Activated naive CD8-positive, alpha-beta T cell treated with anti-CD3 and anti-CD28 coated beads, Interleukin-2, amount 50 U/mL, for 24 hours (primary cell): Measurements from ENCODE around the gene DLG2.

Source experiments
- ATAC-seq: fragments of 150-1000 bp; cut with Tn5 transposase; one replicate; pipeline ENCODE4 v1.10.0; 2021
- DNase-seq: peaks from one replicate; pipeline ENCODE4 v3.0.0; 2021
- H3K27ac Mint-ChIP-seq: one replicate; pipeline ENCODE4 v1.8.0; 2021; ENCODE audit warnings: mild to moderate bottlenecking, mixed read lengths
- H3K27me3 Mint-ChIP-seq: one replicate; pipeline ENCODE4 v1.8.0; 2021; ENCODE audit warnings: mixed read lengths
- H3K36me3 Mint-ChIP-seq: one replicate; pipeline ENCODE4 v1.8.0; 2021; ENCODE audit warnings: low read depth, mixed read lengths
- H3K4me1 Mint-ChIP-seq: one replicate; pipeline ENCODE4 v1.8.0; 2021; ENCODE audit warnings: mixed read lengths
- H3K4me3 Mint-ChIP-seq: one replicate; pipeline ENCODE4 v1.8.0; 2021; ENCODE audit warnings: mild to moderate bottlenecking, moderate library complexity, mixed read lengths
- H3K9me3 Mint-ChIP-seq: one replicate; pipeline ENCODE4 v1.8.0; 2021; ENCODE audit warnings: mixed read lengths

DLG2 gene

GRCh38 chr11:83522911-83523310 lies 2104.2 kb downstream of the DLG2 start:
- Mint-ChIP-seq H3K36me3 (no peaks in the 10 kb centered on the region), H3K4me3 (no peak overlapping the region), H3K27me3 (no peaks in the 10 kb centered on the region), H3K9me3 (peaks cover 7% of the 10 kb centered on the region), H3K4me1 (no peaks in the 10 kb centered on the region), H3K27ac (no peak overlapping the region)
- DNase-seq (no peak), ATAC-seq (no peak)

DNA sequence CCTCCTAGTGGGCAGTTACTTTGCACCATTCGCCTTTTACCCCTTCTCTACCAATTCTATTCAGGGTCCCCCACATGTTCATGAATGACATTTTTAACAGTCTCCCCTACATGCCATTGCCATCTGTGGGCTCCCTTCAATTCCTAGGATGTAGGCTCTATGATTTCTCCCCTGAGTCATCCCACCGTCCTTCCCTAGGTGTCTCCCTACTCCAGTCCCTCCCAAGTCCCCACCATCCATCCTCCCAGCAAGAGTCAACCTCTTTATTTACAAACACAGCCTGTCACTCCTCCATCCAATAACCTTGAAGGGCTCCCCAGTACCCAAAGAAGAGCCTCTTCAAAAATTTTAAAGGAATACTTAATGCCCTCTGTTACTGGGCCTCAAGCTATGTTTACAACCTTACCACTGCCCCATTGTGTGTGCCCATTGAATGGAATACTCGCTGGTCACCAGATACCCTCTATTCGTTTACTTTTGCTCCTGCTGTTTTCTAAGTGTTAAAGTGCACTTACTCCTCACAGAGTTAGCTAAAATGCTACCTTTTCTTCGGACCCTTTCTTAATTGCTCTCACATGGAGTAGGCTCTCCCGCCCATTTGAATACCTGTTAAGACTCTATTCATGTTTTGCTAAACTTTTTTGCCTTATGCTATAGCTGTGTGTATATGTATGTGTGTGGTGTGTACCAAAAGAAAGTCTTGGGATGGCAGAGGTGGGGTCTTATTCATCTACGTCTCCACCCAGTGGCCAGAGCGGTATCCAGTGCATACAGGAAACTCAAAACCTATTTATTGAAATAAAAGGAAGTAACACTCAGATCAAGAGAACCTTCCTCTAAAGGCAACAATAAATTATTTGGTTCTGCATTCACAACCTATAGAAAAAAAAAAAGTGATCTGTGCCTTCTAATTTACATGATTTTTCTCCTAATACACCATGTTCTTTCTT lies 2105.2 kb downstream of the DLG2 start:
- ATAC-seq (no peak), DNase-seq (no peak)
- Mint-ChIP-seq H3K27ac (no peak overlapping the region), H3K9me3 (peaks cover 12% of the 10 kb centered on the region), H3K27me3 (no peaks in the 10 kb centered on the region), H3K4me3 (no peak overlapping the region), H3K36me3 (no peaks in the 10 kb centered on the region), H3K4me1 (no peaks in the 10 kb centered on the region)

GRCh38 chr11:83520849-83521248 lies 2106.3 kb downstream of the DLG2 start:
- ATAC-seq (no peak), DNase-seq (no peak)
- Mint-ChIP-seq H3K27me3 (no peaks in the 10 kb centered on the region), H3K4me1 (no peaks in the 10 kb centered on the region), H3K4me3 (no peak overlapping the region), H3K27ac (no peak overlapping the region), H3K36me3 (no peaks in the 10 kb centered on the region), H3K9me3 (peaks cover 18% of the 10 kb centered on the region)

DNA sequence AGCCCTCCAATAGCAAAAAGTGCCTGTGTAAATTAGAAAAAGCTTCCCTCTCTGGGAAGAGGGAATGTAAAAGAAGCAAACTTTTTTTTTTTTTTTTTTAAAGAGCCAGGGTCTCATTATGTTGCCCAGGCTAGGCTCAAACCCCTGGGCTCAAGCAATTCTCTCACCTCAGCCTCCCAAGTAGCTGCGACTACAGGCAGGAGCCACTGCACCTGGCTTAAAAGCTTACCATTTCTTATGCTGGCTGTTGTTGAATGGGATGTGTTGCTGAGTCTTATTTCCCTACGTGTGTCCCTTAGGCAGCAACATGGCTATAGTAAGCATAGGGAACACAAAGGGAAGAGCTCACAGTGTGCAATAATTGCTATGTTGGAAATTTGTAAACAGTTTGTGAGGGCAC lies 2115.5 kb downstream of the DLG2 start:
- Mint-ChIP-seq H3K27me3 (no peaks in the 10 kb centered on the region), H3K4me3 (no peak overlapping the region), H3K27ac (no peak overlapping the region), H3K36me3 (no peaks in the 10 kb centered on the region), H3K9me3 (peaks cover 6% of the 10 kb centered on the region), H3K4me1 (no peaks in the 10 kb centered on the region)
- DNase-seq (no peak), ATAC-seq (no peak)

- DNase-seq: no peak
- Mint-ChIP-seq H3K9me3 (peaks cover under 1% of the 10 kb centered on the region), H3K4me3 (no peak overlapping the region), H3K4me1 (no peaks in the 10 kb centered on the region), H3K27ac (no peak overlapping the region), H3K27me3 (no peaks in the 10 kb centered on the region), H3K36me3 (no peaks in the 10 kb centered on the region)
- ATAC-seq: no peak
Measured at GRCh38 chr11:83510530-83511460, 2116.3 kb downstream of the DLG2 start.

GRCh38 chr11:83508804-83509203 lies 2118.3 kb downstream of the DLG2 start:
- Mint-ChIP-seq H3K36me3 (no peaks in the 10 kb centered on the region), H3K4me3 (no peak overlapping the region), H3K4me1 (no peaks in the 10 kb centered on the region), H3K9me3 (no peaks in the 10 kb centered on the region), H3K27ac (no peak overlapping the region), H3K27me3 (no peaks in the 10 kb centered on the region)
- DNase-seq (no peak), ATAC-seq (no peak)

- Mint-ChIP-seq H3K27ac (no peak overlapping the region), H3K27me3 (peaks cover 2% of the 10 kb centered on the region), H3K9me3 (no peaks in the 10 kb centered on the region), H3K4me3 (no peak overlapping the region), H3K36me3 (no peaks in the 10 kb centered on the region), H3K4me1 (no peaks in the 10 kb centered on the region)
- no peak for ATAC-seq
- no peak for DNase-seq
Measured at GRCh38 chr11:83502041-83502440, 2125.1 kb downstream of the DLG2 start.

GRCh38 chr11:83493917-83494316 lies 2133.2 kb downstream of the DLG2 start:
- Mint-ChIP-seq H3K36me3 (no peaks in the 10 kb centered on the region), H3K27me3 (peaks cover 2% of the 10 kb centered on the region), H3K4me3 (no peak overlapping the region), H3K9me3 (no peaks in the 10 kb centered on the region), H3K27ac (no peak overlapping the region), H3K4me1 (no peaks in the 10 kb centered on the region)
- ATAC-seq: no peak
- no peak for DNase-seq

GRCh38 chr11:83493034-83493433 lies 2134.1 kb downstream of the DLG2 start:
- H3K27me3 Mint-ChIP-seq: peaks cover 2% of the 10 kb centered on the region
- DNase-seq (no peak), ATAC-seq (no peak)
- no peaks in the 10 kb centered on the region for H3K9me3 Mint-ChIP-seq
- no peak overlapping the region for H3K4me3 Mint-ChIP-seq
- H3K27ac Mint-ChIP-seq: no peak overlapping the region
- no peaks in the 10 kb centered on the region for H3K4me1 Mint-ChIP-seq
- H3K36me3 Mint-ChIP-seq: no peaks in the 10 kb centered on the region

DNA sequence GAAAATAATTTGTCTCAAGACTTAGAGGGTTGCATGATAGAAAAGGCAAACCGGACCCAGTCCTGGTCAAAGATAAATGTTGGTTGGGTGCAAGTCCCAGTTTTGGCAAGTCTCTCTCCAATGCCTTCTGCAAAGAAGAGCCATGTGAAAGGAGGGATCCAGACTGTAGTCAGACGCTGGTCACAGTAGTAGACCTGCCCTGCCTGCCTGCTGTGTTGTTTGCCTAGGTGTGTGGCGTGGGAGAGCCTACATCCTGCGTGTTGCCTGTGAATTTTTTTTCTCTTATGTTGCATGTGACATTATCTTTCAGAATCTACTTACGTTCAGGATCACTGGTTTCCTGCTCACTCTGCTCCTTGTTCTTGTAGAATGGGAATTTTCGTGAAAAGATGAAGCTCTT lies 2143.3 kb downstream of the DLG2 start:
- Mint-ChIP-seq H3K27ac (no peak overlapping the region), H3K4me1 (no peaks in the 10 kb centered on the region), H3K9me3 (no peaks in the 10 kb centered on the region), H3K27me3 (peaks cover 2% of the 10 kb centered on the region), H3K4me3 (no peak overlapping the region), H3K36me3 (no peaks in the 10 kb centered on the region)
- ATAC-seq: no peak
- no peak for DNase-seq

GRCh38 chr11:83480811-83481210 lies 2146.3 kb downstream of the DLG2 start:
- no peak overlapping the region for H3K4me3 Mint-ChIP-seq
- H3K36me3 Mint-ChIP-seq: no peaks in the 10 kb centered on the region
- DNase-seq (no peak), ATAC-seq (no peak)
- no peak overlapping the region for H3K27ac Mint-ChIP-seq
- no peaks in the 10 kb centered on the region for H3K9me3 Mint-ChIP-seq
- no peaks in the 10 kb centered on the region for H3K4me1 Mint-ChIP-seq
- H3K27me3 Mint-ChIP-seq: peaks cover 2% of the 10 kb centered on the region

DNA sequence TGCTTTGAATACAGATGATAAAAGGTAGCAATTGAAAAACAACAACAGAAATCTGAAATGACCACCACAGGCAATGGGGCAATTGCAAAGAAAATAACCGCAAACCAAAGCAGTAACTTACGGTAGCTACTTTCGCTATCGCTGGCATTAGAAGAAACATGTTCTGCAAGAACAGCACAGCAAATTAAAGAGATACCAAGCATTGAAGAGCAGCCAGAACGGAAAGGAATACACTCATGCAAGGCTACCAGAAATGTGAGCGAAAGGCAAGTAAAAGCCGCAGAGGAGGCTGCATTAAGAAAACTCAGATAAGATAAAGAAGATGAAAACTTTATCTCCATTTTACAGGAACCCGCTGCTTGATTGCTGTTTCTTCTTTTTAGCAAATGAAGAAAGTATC lies 2146.9 kb downstream of the DLG2 start:
- H3K4me3 Mint-ChIP-seq: no peak overlapping the region
- no peaks in the 10 kb centered on the region for H3K36me3 Mint-ChIP-seq
- no peaks in the 10 kb centered on the region for H3K4me1 Mint-ChIP-seq
- no peak overlapping the region for H3K27ac Mint-ChIP-seq
- ATAC-seq: no peak
- no peaks in the 10 kb centered on the region for H3K9me3 Mint-ChIP-seq
- H3K27me3 Mint-ChIP-seq: peaks cover 5% of the 10 kb centered on the region
- DNase-seq: no peak

GRCh38 chr11:83477772-83478171 lies 2149.4 kb downstream of the DLG2 start:
- Mint-ChIP-seq H3K27me3 (peaks cover 5% of the 10 kb centered on the region), H3K27ac (no peak overlapping the region), H3K4me3 (no peak overlapping the region), H3K36me3 (no peaks in the 10 kb centered on the region), H3K4me1 (no peaks in the 10 kb centered on the region), H3K9me3 (no peaks in the 10 kb centered on the region)
- DNase-seq (no peak), ATAC-seq (no peak)

DNA sequence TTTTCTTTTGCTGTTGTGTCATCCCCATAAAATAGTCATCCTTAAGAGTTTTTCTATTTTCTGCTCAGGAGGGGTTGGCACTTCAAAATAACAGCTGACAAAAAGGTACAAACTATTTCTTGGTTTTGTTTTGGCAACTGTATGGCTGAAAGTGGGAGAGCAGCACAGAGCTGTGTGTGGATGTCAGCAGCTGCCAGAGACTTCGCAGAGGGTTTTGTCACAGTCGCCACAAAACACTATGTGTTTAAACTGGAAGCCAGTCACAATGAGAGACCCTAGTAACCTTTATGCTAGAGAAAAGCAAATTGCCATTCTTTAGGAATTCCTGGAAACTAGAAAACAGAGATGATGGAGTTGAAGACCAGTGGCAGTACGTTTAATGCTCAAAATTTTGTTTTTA lies 2151.4 kb downstream of the DLG2 start:
- Mint-ChIP-seq H3K4me3 (no peak overlapping the region), H3K27ac (no peak overlapping the region), H3K27me3 (peaks cover 5% of the 10 kb centered on the region), H3K4me1 (no peaks in the 10 kb centered on the region), H3K9me3 (no peaks in the 10 kb centered on the region), H3K36me3 (no peaks in the 10 kb centered on the region)
- no peak for ATAC-seq
- DNase-seq: no peak

GRCh38 chr11:83473743-83474142 lies 2153.4 kb downstream of the DLG2 start:
- Mint-ChIP-seq H3K4me3 (no peak overlapping the region), H3K27me3 (peaks cover 3% of the 10 kb centered on the region), H3K27ac (no peak overlapping the region), H3K36me3 (no peaks in the 10 kb centered on the region), H3K4me1 (no peaks in the 10 kb centered on the region), H3K9me3 (no peaks in the 10 kb centered on the region)
- DNase-seq (no peak), ATAC-seq (no peak)
